Nephron progenitor cell (in vitro differentiated cells): ENCODE results near the gene ARMCX1.
A peak's percentile ranks its signal among the peaks of the same experiment; 100 is the strongest.
"Not testable (repeated sequence)": the region's sequence is repeated elsewhere in the genome, so short reads cannot be mapped to it uniquely, and the experiment has no call there.

Experiments used
- DNase-seq: peaks from one replicate; pipeline ENCODE4 v3.0.0; 2021
- H3K27ac Mint-ChIP-seq: 2 replicates; pipeline ENCODE4 v1.8.0; 2021; ENCODE audit warnings: mild to moderate bottlenecking, moderate library complexity, mixed read lengths
- H3K27me3 Mint-ChIP-seq: 2 replicates; pipeline ENCODE4 v1.8.0; 2021; ENCODE audit warnings: mild to moderate bottlenecking, low read depth, mixed read lengths; ENCODE audit not compliant: poor library complexity
- H3K36me3 Mint-ChIP-seq: 2 replicates; pipeline ENCODE4 v1.8.0; 2021; ENCODE audit warnings: low read depth, mixed read lengths
- H3K4me1 Mint-ChIP-seq: 2 replicates; pipeline ENCODE4 v1.8.0; 2021; ENCODE audit warnings: mixed read lengths
- H3K4me3 Mint-ChIP-seq: 2 replicates; pipeline ENCODE4 v1.8.0; 2021; ENCODE audit warnings: mild to moderate bottlenecking, moderate library complexity, mixed read lengths
- H3K9me3 Mint-ChIP-seq: 2 replicates; pipeline ENCODE4 v1.8.0; 2021; ENCODE audit warnings: mild to moderate bottlenecking, moderate library complexity, mixed read lengths
- TF ChIP-seq, protein P1 (sequence below): fragments of 200-600 bp; sonication (generic); IDR thresholded peaks from 2 replicates; pipeline ENCODE4 v1.5.0; 2021; ENCODE audit warnings: antibody characterized with exemption

ARMCX1 gene

DNA sequence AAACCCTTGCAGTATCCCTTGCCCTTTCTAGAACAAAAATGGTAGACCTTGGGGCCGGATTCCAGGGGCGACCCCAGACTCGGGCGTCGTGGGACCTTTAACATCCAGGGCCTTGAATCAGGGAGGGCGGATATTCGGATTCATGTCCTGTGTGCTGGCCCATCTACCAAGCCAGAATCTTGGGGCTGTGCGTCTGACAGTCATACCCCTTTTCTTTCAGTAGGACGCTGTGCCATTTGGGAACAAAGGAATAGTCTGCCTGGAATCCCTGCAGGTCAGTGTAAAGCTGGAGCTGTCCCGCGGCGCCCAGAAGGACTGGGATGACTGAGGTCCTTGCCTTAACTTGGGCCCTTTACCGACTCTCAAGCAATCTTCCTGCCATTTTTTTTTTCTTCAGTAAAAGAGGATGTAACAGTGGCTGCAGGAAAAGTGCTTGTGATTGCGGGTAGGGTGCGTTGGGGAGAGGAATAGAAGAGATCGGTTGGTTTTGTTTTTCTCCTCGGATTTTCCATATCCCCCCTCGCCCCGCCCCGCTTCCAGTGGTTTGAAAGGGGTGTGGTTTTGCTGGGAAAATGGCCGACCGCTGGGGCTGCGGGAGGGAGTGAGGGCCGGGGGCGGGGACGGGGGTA, 518 bp downstream of the ARMCX1 start:
- peaks cover 13% of the 10 kb centered on the region for H3K27me3 Mint-ChIP-seq

DNA sequence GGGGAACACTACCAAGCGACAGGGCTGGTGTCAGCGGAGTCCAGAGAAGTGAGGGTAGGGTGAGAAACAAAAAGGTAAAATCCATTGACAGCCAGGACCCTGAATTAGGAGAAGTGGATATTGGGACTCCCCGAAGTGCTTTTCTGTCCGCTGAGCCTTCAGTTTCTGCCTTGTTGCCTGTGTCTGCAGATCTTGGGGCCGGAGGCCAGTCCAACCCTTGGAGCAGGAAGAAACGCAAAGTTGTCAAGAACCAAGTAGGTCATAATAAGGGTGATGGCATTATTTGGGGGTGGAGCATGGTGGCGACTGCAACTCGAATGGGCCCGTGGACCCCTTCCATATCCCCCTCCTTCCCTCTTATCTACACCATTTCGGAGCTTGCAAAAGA, 1.0 kb downstream of the ARMCX1 start:
- TF ChIP-seq, protein P1, sequence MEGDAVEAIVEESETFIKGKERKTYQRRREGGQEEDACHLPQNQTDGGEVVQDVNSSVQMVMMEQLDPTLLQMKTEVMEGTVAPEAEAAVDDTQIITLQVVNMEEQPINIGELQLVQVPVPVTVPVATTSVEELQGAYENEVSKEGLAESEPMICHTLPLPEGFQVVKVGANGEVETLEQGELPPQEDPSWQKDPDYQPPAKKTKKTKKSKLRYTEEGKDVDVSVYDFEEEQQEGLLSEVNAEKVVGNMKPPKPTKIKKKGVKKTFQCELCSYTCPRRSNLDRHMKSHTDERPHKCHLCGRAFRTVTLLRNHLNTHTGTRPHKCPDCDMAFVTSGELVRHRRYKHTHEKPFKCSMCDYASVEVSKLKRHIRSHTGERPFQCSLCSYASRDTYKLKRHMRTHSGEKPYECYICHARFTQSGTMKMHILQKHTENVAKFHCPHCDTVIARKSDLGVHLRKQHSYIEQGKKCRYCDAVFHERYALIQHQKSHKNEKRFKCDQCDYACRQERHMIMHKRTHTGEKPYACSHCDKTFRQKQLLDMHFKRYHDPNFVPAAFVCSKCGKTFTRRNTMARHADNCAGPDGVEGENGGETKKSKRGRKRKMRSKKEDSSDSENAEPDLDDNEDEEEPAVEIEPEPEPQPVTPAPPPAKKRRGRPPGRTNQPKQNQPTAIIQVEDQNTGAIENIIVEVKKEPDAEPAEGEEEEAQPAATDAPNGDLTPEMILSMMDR, result no peak
- Mint-ChIP-seq H3K36me3 (peaks cover 28% of the 10 kb centered on the region), H3K4me3 (peak overlapping the region; percentile 86), H3K9me3 (peaks cover 73% of the 10 kb centered on the region), H3K27ac (no peak overlapping the region), H3K27me3 (peaks cover 13% of the 10 kb centered on the region), H3K4me1 (peaks cover 18% of the 10 kb centered on the region)
- DNase-seq, result no peak

More for the DNA sequence above, 518 bp downstream of the ARMCX1 start:
- Mint-ChIP-seq H3K36me3 (peaks cover 28% of the 10 kb centered on the region), H3K9me3 (peaks cover 71% of the 10 kb centered on the region), H3K4me3 (peak overlapping the region; percentile 86), H3K27ac (peak overlapping the region; percentile 95), H3K4me1 (peaks cover 18% of the 10 kb centered on the region)
- TF ChIP-seq, protein P1, result no peak
- DNase-seq, result peak; percentile 66

DNA sequence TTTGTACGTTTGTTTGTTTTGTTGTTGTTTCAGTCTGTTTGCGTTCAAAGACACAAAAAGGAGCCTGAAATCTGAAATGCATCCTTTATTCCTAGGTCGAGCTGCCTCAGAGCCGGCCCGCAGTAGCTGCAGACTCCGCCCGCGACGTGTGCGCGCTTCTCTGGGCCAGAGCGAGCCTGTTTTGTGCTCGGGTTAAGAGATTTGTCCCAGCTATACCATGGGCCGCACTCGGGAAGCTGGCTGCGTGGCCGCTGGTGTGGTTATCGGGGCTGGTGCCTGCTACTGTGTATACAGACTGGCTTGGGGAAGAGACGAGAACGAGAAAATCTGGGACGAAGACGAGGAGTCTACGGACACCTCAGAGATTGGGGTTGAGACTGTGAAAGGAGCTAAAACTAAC, 2.4 kb downstream of the ARMCX1 start:
- peak overlapping the region; percentile 86 for H3K4me3 Mint-ChIP-seq
- no peak overlapping the region for H3K27ac Mint-ChIP-seq
- TF ChIP-seq, protein P1, result no peak
- no peak for DNase-seq
- H3K36me3 Mint-ChIP-seq, result peaks cover 28% of the 10 kb centered on the region
- H3K9me3 Mint-ChIP-seq, result peaks cover 73% of the 10 kb centered on the region
- H3K27me3 Mint-ChIP-seq, result peaks cover 7% of the 10 kb centered on the region
- peaks cover 18% of the 10 kb centered on the region for H3K4me1 Mint-ChIP-seq

DNA sequence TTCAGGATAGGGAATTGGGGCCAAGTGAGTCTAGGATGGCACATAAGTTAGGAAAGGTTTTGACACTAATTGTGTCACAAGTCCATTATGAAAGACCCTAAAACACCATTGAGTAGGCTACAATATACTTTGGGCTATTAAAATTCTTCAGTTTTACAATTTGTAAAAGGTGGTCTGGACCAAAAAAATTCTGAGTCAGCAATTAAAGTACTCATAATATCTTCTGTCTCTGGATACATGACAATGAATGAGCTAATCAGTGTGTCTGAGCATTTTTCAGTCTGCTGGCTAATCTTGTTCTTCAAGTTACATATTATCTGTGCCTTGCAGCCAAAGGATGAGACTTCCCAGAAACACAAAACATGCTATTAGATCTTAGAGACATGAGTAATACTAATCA, 14.3 kb downstream of the ARMCX1 start:
- H3K27ac Mint-ChIP-seq, result no peak overlapping the region
- H3K9me3 Mint-ChIP-seq, result peaks cover 60% of the 10 kb centered on the region
- H3K27me3 Mint-ChIP-seq, result peaks cover 13% of the 10 kb centered on the region
- no peak for DNase-seq
- H3K36me3 Mint-ChIP-seq, result no peaks in the 10 kb centered on the region
- TF ChIP-seq, protein P1, result no peak
- no peak overlapping the region for H3K4me3 Mint-ChIP-seq
- H3K4me1 Mint-ChIP-seq, result no peaks in the 10 kb centered on the region

DNA sequence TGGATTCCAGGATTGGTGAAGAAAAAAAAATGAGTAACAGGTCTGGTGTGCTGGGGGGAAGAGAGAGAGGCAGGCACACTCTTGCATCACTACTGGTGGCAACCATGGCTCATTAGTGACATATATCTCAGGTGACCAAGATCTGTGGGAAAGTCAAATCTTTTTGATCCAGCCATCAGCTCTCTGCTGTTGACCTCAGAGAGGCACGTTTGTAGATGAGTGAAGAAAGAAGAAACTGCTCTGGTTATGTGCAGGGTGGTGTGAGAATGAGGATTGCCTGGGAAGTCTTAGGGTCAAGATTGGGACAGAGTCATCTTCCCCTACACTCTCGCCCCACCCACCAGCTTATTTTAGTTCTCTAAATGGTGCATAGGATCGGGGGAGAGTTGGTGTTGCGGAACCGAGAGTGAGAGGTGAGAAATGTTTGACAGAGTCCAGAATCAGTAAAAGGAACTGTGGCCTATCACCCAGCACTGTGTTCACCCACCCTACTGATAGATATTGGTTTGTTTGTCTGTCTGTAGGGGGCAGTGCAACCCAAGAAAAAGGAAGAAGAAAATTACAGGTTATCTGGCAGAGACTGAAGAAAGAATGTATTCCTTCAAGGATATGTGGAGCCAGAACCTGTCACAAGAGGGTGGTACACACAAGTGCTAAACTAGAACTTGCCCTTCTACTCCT, 45.5 kb downstream of the ARMCX1 start:
- Mint-ChIP-seq H3K36me3 (no peaks in the 10 kb centered on the region), H3K9me3 (peaks cover 44% of the 10 kb centered on the region), H3K27ac (no peak overlapping the region), H3K4me1 (no peaks in the 10 kb centered on the region), H3K4me3 (no peak overlapping the region), H3K27me3 (peaks cover 3% of the 10 kb centered on the region)
- TF ChIP-seq, protein P1, result peak; percentile 58
- peak; percentile 23 for DNase-seq

DNA sequence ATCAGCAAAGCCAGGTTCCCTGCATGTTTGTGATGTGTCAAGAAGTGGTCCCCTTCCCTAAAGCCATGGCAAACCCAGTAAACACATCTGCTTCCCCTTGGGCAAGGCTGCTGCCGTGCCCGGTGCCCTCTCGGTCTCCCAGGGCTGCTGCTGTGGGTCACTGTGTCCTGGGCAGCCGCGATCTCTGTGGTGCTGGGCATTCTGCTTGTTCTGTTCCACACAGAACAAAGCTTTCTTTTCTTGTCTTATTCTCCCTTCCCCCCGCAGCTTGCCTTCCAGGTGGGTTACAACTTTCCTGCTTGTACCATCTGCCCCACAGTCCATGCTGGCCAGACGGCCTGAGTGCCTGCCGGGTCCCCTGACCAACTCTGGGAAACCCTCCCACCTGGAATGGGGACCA, 49.2 kb downstream of the ARMCX1 start:
- H3K4me3 Mint-ChIP-seq, H3K4me1 Mint-ChIP-seq, DNase-seq, H3K27ac Mint-ChIP-seq, H3K36me3 Mint-ChIP-seq, H3K27me3 Mint-ChIP-seq: not testable (repeated sequence)
- peaks cover 31% of the 10 kb centered on the region for H3K9me3 Mint-ChIP-seq
